ENCODE data around the gene SPRR2B.

- TF ChIP-seq CTCF (IDR thresholded peaks at IDR 0.05) = peak in 1 of 6 experiments; percentile 11
- no peak for TF ChIP-seq POLR2A (IDR thresholded peaks at IDR 0.05)
Measured at GRCh38 chr1:153100245-153100644, 28.8 kb upstream of the SPRR2B start.
